HG02870 (cell line): ENCODE measurements around the gene DNAAF6.

Experiments
- ATAC-seq: cut with Tn5 transposase; IDR thresholded peaks from one replicate; pipeline ENCODE4 v1.9.1; 2021; ENCODE audit warnings: mild to moderate bottlenecking, moderate library complexity; ENCODE audit not compliant: unreplicated experiment

DNAAF6 gene

DNA sequence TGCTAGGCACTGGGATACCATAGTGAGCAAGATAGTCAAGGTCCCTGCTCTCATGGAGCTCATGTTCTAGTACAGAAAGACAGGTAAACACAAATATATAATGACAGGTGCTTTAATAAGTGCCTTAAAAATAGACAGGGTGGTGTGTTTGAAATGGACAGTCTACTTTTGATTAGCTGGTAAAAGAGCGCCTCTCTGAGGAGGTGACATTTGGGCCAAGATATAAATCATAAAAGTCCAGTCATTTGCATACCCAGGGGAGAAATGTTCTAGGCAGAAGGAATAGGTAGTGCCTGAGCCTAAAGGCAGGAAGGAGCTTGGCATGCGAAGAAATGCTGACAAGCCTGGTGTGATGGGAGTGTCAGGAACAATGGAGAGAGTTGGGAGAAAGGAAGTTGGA, 83.6 kb downstream of the DNAAF6 start:
- no peak for ATAC-seq

DNA sequence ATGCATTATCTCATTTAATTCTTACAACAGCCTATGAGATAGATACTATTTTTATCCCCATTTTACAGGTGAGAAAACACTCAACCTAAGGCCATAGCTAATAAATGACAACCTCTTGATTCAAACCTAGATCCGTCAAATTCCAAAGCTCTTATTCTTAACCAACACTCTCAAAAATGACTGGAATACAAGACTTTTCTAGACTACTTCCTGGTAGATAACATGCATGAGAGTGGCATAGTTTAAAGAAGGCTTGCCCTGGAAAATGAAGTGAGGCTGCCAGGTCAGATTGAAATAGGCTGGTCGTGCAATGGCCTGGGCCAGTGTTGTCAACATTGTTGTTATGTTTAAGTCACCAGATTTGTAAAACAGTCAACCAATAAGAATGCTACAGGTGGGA, 86.6 kb downstream of the DNAAF6 start:
- ATAC-seq: no peak
